ENCODE measurements around the gene KAZN.
"Not testable (repeated sequence)": the region's sequence is repeated elsewhere in the genome, so short reads cannot be mapped to it uniquely, and the experiment has no call there.

Gene KAZN

GRCh38 chr1:15116966-15117365 lies 518.5 kb downstream of the KAZN start:
- no peak for DNase-seq (ENCODE audit: low read depth in 2 of 2, low spot score in 1 of 2)

- DNase-seq (ENCODE audit: low read depth in 2 of 2, low spot score in 1 of 2) = no peak
Measured at GRCh38 chr1:15117671-15118325, 519.3 kb downstream of the KAZN start.

GRCh38 chr1:15118579-15118978 lies 520.1 kb downstream of the KAZN start:
- DNase-seq (ENCODE audit: low read depth in 2 of 2, low spot score in 1 of 2) = no peak

- DNase-seq (ENCODE audit: low read depth in 2 of 2, low spot score in 1 of 2) = no peak
Measured at GRCh38 chr1:15120251-15120945, 521.9 kb downstream of the KAZN start.

- no peak for DNase-seq (ENCODE audit: low read depth in 2 of 2, low spot score in 1 of 2)
Measured at GRCh38 chr1:15122331-15122730, 523.8 kb downstream of the KAZN start.

- no peak for DNase-seq (ENCODE audit: low read depth in 2 of 2, low spot score in 1 of 2)
Measured at GRCh38 chr1:15123270-15123669, 524.8 kb downstream of the KAZN start.

GRCh38 chr1:15123925-15124324 lies 525.4 kb downstream of the KAZN start:
- DNase-seq (ENCODE audit: low read depth in 2 of 2, low spot score in 1 of 2) = no peak

- no peak for DNase-seq (ENCODE audit: low read depth in 2 of 2, low spot score in 1 of 2)
Measured at GRCh38 chr1:15124362-15125100, 526.0 kb downstream of the KAZN start.

- no peak for DNase-seq (ENCODE audit: low read depth in 2 of 2, low spot score in 1 of 2)
Measured at GRCh38 chr1:15125101-15125745, 526.7 kb downstream of the KAZN start.

- DNase-seq (ENCODE audit: low read depth in 2 of 2, low spot score in 1 of 2) = no peak
Measured at GRCh38 chr1:15128077-15128476, 529.6 kb downstream of the KAZN start.

- DNase-seq (ENCODE audit: low read depth in 2 of 2, low spot score in 1 of 2) = peak; percentile 41 to 62
Measured at GRCh38 chr1:15128520-15129313, 530.2 kb downstream of the KAZN start.

- no peak for DNase-seq (ENCODE audit: low read depth in 2 of 2, low spot score in 1 of 2)
Measured at GRCh38 chr1:15129944-15130343, 531.5 kb downstream of the KAZN start.

GRCh38 chr1:15130607-15131006 lies 532.1 kb downstream of the KAZN start:
- no peak for DNase-seq (ENCODE audit: low read depth in 2 of 2, low spot score in 1 of 2)

- no peak for DNase-seq (ENCODE audit: low read depth in 2 of 2, low spot score in 1 of 2)
Measured at GRCh38 chr1:15132965-15133364, 534.5 kb downstream of the KAZN start.

- no peak for DNase-seq (ENCODE audit: low read depth in 2 of 2, low spot score in 1 of 2)
Measured at GRCh38 chr1:15134285-15134684, 535.8 kb downstream of the KAZN start.

GRCh38 chr1:15135604-15136003 lies 537.1 kb downstream of the KAZN start:
- DNase-seq (ENCODE audit: low read depth in 2 of 2, low spot score in 1 of 2) = not testable (repeated sequence)

GRCh38 chr1:15137809-15138208 lies 539.3 kb downstream of the KAZN start:
- no peak for DNase-seq (ENCODE audit: low read depth in 2 of 2, low spot score in 1 of 2)

GRCh38 chr1:15139654-15140350 lies 541.3 kb downstream of the KAZN start:
- no peak for DNase-seq (ENCODE audit: low read depth in 2 of 2, low spot score in 1 of 2)

- DNase-seq (ENCODE audit: low read depth in 2 of 2, low spot score in 1 of 2) = no peak
Measured at GRCh38 chr1:15141935-15142539, 543.6 kb downstream of the KAZN start.

GRCh38 chr1:15145327-15145726 lies 546.8 kb downstream of the KAZN start:
- no peak for DNase-seq (ENCODE audit: low read depth in 2 of 2, low spot score in 1 of 2)

All from stimulated activated CD8-positive, alpha-beta memory T cell treated with anti-CD3 and anti-CD28 coated beads, Interleukin-4, amount 100 ng/mL, for 4 hours (primary cell).